HG03103 (cell line): ENCODE measurements around the gene PCP2.
"Not testable (repeated sequence)": the region's sequence is repeated elsewhere in the genome, so short reads cannot be mapped to it uniquely, and the experiment has no call there.

Experiments used
- ATAC-seq: cut with Tn5 transposase; IDR thresholded peaks from one replicate; pipeline ENCODE4 v1.9.1; 2021; ENCODE audit warnings: low read depth; ENCODE audit not compliant: unreplicated experiment

PCP2 gene

DNA sequence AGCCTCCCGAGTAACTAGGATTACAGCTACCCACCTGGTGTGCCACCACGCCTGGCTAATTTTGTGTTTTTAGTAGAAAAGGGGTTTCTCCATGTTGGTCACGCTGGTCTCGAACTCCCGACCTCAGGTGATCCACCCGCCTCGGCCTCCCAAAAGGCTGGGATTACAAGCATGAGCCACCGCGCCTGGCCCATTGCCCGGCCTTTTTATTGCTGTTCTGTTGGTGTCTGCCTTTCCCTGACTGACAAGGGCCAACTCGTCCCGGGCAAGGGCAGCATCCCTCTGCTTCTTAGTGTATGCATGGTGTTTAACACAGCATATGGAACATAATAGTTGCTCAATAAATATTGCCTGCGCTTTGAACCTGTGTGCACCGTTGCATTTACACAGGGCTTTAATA lies 29.1 kb upstream of the PCP2 start:
- ATAC-seq = no peak

- ATAC-seq = no peak
Measured at GRCh38 chr19:7661744-7662538, 28.4 kb upstream of the PCP2 start.

- ATAC-seq = no peak
Measured at GRCh38 chr19:7658219-7658686, 24.7 kb upstream of the PCP2 start.

DNA sequence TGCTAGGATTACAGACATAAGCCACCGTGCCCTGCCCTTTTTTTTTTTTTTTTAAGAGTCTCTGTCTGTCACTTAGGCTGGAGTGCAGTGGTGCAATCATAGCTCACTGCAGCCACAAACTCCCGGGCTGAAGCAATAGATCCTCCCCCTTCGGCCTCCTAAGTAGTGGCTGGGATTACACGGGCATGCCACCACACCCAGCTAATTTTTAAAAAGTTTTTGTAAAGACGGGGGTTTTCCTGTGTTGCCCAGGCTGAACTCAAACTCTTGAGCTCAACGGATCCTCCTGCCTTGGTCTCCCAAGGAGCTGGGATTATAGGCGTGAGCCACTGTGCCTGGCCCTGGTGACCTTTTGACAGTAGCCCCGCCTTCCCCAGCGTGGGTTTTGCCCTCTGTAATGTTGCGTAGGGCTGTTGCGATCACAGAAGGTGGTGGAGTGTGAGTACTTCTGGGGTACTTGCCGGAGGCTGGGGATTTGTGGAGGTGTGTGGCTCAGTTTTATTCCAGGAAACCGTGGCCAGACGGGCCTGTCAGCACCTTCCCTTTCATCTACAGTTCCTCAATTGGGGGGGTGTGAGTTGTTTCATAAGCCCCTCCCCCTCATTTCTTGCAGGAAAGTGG lies 23.7 kb upstream of the PCP2 start:
- no peak for ATAC-seq

- ATAC-seq = no peak
Measured at GRCh38 chr19:7655581-7655980, 22.1 kb upstream of the PCP2 start.

DNA sequence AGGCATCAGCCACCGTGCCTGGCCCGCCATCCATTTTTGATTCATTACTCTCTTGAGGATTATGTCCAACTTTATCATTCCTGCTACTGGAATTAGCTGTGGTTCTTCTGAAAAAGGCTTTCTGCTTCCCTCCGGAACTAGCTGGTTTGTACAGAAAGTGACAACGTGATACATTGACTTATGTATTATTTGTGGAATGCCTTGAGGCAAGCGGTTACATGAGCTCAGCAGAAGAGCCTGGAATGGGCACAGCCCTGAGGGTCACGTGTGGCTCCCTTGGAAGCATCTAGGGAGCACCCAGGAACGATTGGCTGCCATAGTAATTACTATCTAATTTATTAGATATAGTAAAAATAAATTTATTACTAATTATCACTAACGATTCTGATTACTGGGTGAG lies 20.9 kb upstream of the PCP2 start:
- ATAC-seq = no peak

DNA sequence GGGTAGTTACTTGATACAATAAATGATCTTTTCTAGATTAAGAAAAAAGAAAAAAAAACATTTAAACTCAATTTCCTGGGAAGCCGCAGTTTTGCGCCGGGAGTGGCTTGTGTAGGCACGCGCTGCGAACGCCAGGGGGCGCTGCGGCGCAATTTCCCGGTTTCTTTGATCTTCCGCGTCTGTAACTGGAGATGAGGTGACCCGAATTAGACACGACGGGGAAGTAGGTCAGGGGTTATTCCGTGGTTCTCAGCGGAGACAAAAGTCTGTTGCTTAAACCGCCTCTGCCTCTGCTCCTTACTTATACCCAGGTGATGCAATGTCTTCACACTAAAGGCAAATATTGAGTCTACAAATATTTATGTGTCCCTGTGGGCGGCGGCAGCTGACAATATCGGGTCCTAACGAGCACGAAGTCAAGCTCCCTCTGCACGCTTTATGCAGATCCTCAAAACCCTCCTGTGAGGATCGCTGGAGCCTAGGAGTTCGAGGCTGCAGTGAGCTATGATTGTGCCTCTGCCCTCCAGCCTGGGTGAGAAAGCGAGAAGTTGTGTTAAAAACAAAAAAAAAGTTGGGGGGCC lies 18.6 kb upstream of the PCP2 start:
- ATAC-seq = no peak

GRCh38 chr19:7650148-7650547 lies 16.6 kb upstream of the PCP2 start:
- no peak for ATAC-seq

DNA sequence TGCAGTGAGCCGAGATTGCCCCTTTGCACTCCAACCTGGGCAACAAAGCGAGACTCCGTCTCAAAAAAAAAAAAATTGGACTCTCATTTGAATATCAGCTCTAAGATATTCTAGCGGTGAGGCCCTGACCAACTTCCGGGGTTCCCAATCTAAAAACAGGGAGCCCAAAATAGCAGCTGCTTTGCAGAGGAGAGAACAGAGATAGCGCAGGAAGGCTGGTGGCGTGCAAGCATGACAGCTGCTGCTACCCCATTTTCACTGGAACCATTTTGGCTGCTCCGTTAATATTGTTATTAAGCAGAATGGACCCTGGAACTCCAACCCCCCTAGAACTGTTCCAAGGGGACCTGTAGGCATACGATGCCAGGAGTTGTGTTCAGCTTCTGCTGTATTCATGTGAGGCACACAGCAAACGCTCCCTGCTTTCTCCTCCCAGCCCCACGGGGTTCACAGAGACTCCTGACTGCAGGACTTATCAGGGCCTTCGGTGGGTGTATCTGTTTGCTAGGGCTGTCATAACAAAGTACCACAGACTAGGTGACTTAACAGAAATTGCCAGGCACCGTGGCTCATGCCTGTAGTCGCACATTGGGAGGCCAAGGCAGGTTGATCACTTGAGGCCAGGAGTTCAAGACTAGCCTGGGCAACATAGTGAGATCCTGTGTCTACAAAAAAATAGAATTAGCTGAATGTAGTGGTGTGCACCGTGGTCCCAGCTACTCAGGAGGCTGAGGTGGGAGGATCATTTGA lies 14.9 kb upstream of the PCP2 start:
- no peak for ATAC-seq

- no peak for ATAC-seq
Measured at GRCh38 chr19:7647156-7647555, 13.6 kb upstream of the PCP2 start.

DNA sequence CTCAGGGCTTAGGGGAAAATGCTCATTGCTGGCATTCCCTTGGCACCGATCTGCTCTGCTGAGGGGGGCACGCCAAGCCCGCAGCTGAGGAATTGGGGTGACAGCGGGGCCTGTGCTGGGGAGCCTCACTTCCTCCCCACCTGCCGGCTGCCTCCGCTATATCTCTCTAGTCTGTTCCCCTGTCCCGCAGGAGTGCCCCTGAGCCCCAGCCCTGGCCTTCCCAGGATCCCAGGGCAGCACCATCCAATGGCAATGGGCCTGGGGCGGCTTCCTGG lies 12.8 kb upstream of the PCP2 start:
- ATAC-seq = no peak

GRCh38 chr19:7645656-7646425 lies 12.3 kb upstream of the PCP2 start:
- no peak for ATAC-seq

DNA sequence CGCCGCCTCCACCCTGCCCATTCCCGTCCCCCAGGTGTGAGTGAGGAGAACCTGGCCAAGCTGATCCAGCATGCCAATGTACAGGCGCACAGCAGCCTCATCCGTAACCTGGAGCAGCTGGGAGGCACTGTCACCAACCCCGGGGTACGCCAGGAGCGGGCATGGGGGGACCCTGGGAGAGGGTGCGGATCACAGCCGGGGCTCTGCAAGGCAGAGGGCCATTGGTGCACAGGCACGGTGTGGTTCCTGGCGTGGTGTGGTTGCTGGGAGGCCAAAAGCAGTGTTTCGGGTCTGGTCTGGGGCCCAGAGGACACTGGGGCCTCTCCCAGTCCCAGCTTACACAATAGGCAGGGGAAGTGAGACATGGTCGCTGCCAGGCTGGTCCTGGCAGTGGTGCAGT lies 11.6 kb upstream of the PCP2 start:
- ATAC-seq = no peak

- ATAC-seq = no peak
Measured at GRCh38 chr19:7644550-7644877, 11.0 kb upstream of the PCP2 start.

GRCh38 chr19:7643629-7644549 lies 10.4 kb upstream of the PCP2 start:
- ATAC-seq = not testable (repeated sequence)

DNA sequence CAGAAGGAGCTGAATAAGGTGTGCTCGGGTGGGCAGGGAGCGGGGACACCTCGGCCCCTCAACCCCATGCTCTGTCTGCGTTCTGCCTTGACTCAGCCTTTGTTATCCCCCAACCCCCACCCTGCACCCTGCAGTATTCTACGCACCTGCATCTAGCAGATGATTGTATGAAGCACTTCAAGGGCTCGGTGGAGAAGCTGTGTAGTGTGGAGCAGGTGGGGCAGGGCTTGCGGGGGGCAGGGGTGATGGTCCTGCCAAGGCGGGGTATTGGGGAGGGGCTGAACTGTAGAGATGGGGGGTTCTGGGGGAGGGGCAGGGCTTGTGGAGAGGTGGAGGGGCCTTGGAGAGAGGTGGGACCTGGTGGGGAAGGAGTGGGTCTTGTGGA lies 9.5 kb upstream of the PCP2 start:
- no peak for ATAC-seq

GRCh38 chr19:7642295-7643030 lies 8.9 kb upstream of the PCP2 start:
- no peak for ATAC-seq

DNA sequence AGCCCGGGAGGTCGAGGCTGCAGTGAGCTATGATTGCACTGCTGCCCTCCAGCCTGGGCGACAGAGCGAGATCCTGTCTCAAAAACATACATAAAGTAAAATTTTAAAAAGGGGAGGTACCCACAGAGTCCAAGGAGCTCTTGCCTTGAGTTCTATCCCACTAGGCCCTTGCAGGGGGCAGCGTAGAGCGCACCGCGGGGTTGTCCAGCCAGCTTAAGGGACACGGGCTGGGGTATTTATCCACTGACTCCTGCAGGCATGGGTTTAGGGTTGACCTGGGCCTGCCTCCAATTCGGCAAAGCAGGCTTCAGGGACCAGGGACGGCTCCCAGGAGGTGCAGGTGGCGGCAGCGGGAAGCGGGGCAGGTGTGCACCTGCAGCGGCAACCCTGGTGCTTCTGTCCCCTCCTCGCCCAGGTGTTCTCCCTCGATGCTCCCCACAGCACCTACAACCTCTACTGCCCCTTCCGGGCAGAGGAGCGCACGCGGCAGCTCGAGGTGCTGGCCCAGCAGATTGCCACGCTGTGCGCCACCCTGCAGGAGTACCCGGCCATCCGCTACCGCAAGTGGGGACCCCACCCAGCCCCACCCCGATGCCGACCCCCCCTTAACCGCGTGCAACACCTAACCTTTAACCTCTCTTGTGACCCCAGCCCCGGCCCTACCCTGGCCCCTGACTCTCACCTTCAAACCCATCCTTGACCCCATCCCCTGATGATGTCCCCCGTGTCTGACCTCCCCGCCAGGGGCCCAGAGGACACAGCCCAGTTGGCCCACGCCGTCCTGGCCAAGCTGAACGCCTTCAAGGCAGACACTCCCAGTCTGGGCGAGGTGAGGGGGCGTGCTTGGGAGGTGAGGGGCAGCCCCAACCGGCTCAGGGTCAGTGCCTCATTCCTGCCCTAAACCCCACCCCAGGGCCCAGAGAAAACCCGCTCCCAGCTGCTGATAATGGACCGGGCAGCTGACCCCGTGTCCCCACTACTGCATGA lies 8.1 kb upstream of the PCP2 start:
- ATAC-seq = no peak
